Duodenal mucosa (tissue), 2 donors: ENCODE results near the gene ADGRV1.

ENCODE experiments used
- H3K27ac ChIP-seq: one replicate; pipeline ENCODE4 v1.7.0; 2013; ENCODE audit warnings: low read depth, low read length
- H3K27me3 ChIP-seq, 2 donors: one replicate each; pipeline ENCODE4 v1.7.0; 2013; ENCODE audit warnings: low read length in 2 of 2, control low read depth in 1 of 2; ENCODE audit not compliant: insufficient read depth in 2 of 2, control insufficient read depth in 1 of 2
- H3K36me3 ChIP-seq, 2 donors: one replicate each; pipeline ENCODE4 v1.7.0; 2013; ENCODE audit warnings: low read length in 2 of 2, control low read depth in 1 of 2; ENCODE audit not compliant: insufficient read depth in 2 of 2, control insufficient read depth in 1 of 2
- H3K4me1 ChIP-seq, 2 donors: one replicate each; pipeline ENCODE4 v1.7.0; 2013; ENCODE audit warnings: low read length in 2 of 2, control low read depth in 1 of 2; ENCODE audit not compliant: insufficient read depth in 2 of 2, control insufficient read depth in 1 of 2
- H3K4me3 ChIP-seq, 2 donors: one replicate each; pipeline ENCODE4 v1.7.0; 2013; ENCODE audit warnings: low read length in 2 of 2, low read depth in 1 of 2
- H3K9ac ChIP-seq, 2 donors: one replicate each; pipeline ENCODE4 v1.7.0; 2013; ENCODE audit warnings: low read length in 2 of 2, low read depth in 1 of 2
- H3K9me3 ChIP-seq, 2 donors: one replicate each; pipeline ENCODE4 v1.7.0; 2013; ENCODE audit warnings: low read length in 2 of 2, control low read depth in 1 of 2; ENCODE audit not compliant: control insufficient read depth in 1 of 2

ADGRV1 gene

GRCh38 chr5:91179018-91179417 is 620.4 kb downstream of the ADGRV1 start:
- H3K27ac ChIP-seq: no peak overlapping the region
- H3K9ac ChIP-seq: no peak overlapping the region
- no peaks in the 10 kb centered on the region for H3K27me3 ChIP-seq
- peaks cover 4 to 5% of the 10 kb centered on the region in 2 donors for H3K4me1 ChIP-seq
- no peak overlapping the region for H3K4me3 ChIP-seq
- H3K9me3 ChIP-seq: no peaks in the 10 kb centered on the region
- H3K36me3 ChIP-seq: no peaks in the 10 kb centered on the region

- peaks cover 4 to 5% of the 10 kb centered on the region in 2 donors for H3K4me1 ChIP-seq
- H3K27ac ChIP-seq: no peak overlapping the region
- no peak overlapping the region for H3K9ac ChIP-seq
- H3K36me3 ChIP-seq: no peaks in the 10 kb centered on the region
- H3K4me3 ChIP-seq: no peak overlapping the region
- no peaks in the 10 kb centered on the region for H3K9me3 ChIP-seq
- H3K27me3 ChIP-seq: no peaks in the 10 kb centered on the region
Measured at GRCh38 chr5:91180506-91180905, 621.9 kb downstream of the ADGRV1 start.

GRCh38 chr5:91182763-91183162 is 624.2 kb downstream of the ADGRV1 start:
- no peaks in the 10 kb centered on the region for H3K9me3 ChIP-seq
- H3K9ac ChIP-seq: no peak overlapping the region
- H3K36me3 ChIP-seq: no peaks in the 10 kb centered on the region
- H3K27ac ChIP-seq: no peak overlapping the region
- no peaks in the 10 kb centered on the region for H3K27me3 ChIP-seq
- H3K4me1 ChIP-seq: peaks cover 4 to 5% of the 10 kb centered on the region in 2 donors
- H3K4me3 ChIP-seq: no peak overlapping the region

- Histone ChIP-seq H3K4me3 (no peak overlapping the region), H3K9me3 (no peaks in the 10 kb centered on the region), H3K9ac (no peak overlapping the region), H3K27ac (no peak overlapping the region), H3K36me3 (no peaks in the 10 kb centered on the region), H3K27me3 (no peaks in the 10 kb centered on the region), H3K4me1 (peaks cover 4 to 5% of the 10 kb centered on the region in 2 donors)
Measured at GRCh38 chr5:91183743-91184142, 625.1 kb downstream of the ADGRV1 start.

- Histone ChIP-seq H3K27me3 (no peaks in the 10 kb centered on the region), H3K4me1 (peaks cover 4 to 5% of the 10 kb centered on the region in 2 donors), H3K27ac (no peak overlapping the region), H3K9ac (no peak overlapping the region), H3K36me3 (no peaks in the 10 kb centered on the region), H3K9me3 (no peaks in the 10 kb centered on the region), H3K4me3 (no peak overlapping the region)
Measured at GRCh38 chr5:91186101-91186500, 627.5 kb downstream of the ADGRV1 start.

- Histone ChIP-seq H3K4me1 (peaks cover 4 to 5% of the 10 kb centered on the region in 2 donors), H3K27ac (no peak overlapping the region), H3K9ac (no peak overlapping the region), H3K36me3 (no peaks in the 10 kb centered on the region), H3K9me3 (no peaks in the 10 kb centered on the region), H3K4me3 (no peak overlapping the region), H3K27me3 (no peaks in the 10 kb centered on the region)
Measured at GRCh38 chr5:91187032-91187431, 628.4 kb downstream of the ADGRV1 start.

- H3K9ac ChIP-seq: no peak overlapping the region
- no peaks in the 10 kb centered on the region for H3K9me3 ChIP-seq
- H3K27ac ChIP-seq: no peak overlapping the region
- H3K4me3 ChIP-seq: no peak overlapping the region
- peaks cover 0 to 3% of the 10 kb centered on the region in 2 donors for H3K4me1 ChIP-seq
- no peaks in the 10 kb centered on the region for H3K36me3 ChIP-seq
- H3K27me3 ChIP-seq: no peaks in the 10 kb centered on the region
Measured at GRCh38 chr5:91188755-91189154, 630.2 kb downstream of the ADGRV1 start.

- H3K9ac ChIP-seq: peak overlapping the region in 1 of 2 donors; percentile 22
- H3K27me3 ChIP-seq: no peaks in the 10 kb centered on the region
- H3K9me3 ChIP-seq: no peaks in the 10 kb centered on the region
- peak overlapping the region; percentile 13 to 32 for H3K4me3 ChIP-seq
- H3K27ac ChIP-seq: no peak overlapping the region
- H3K36me3 ChIP-seq: no peaks in the 10 kb centered on the region
- H3K4me1 ChIP-seq: no peaks in the 10 kb centered on the region
Measured at GRCh38 chr5:91189480-91190313, 631.1 kb downstream of the ADGRV1 start.

- Histone ChIP-seq H3K9me3 (no peaks in the 10 kb centered on the region), H3K27me3 (no peaks in the 10 kb centered on the region), H3K4me1 (peaks cover 0 to 5% of the 10 kb centered on the region in 2 donors), H3K4me3 (no peak overlapping the region), H3K9ac (peak overlapping the region in 1 of 2 donors; percentile 22), H3K36me3 (no peaks in the 10 kb centered on the region), H3K27ac (no peak overlapping the region)
Measured at GRCh38 chr5:91190314-91190690, 631.7 kb downstream of the ADGRV1 start.

- H3K9ac ChIP-seq: no peak overlapping the region
- no peaks in the 10 kb centered on the region for H3K9me3 ChIP-seq
- no peaks in the 10 kb centered on the region for H3K36me3 ChIP-seq
- peaks cover 0 to 9% of the 10 kb centered on the region in 2 donors for H3K4me1 ChIP-seq
- no peak overlapping the region for H3K27ac ChIP-seq
- no peak overlapping the region for H3K4me3 ChIP-seq
- H3K27me3 ChIP-seq: no peaks in the 10 kb centered on the region
Measured at GRCh38 chr5:91194824-91195381, 636.3 kb downstream of the ADGRV1 start.
